GM18867 (cell line): Measurements from ENCODE around the gene C10orf95.
A peak's percentile ranks its signal among the peaks of the same experiment; 100 is the strongest.
"Not testable (repeated sequence)": the region's sequence is repeated elsewhere in the genome, so short reads cannot be mapped to it uniquely, and the experiment has no call there.

Experiments
- ATAC-seq: cut with Tn5 transposase; IDR thresholded peaks from one replicate; pipeline ENCODE4 v1.9.1; 2021; ENCODE audit warnings: mild to moderate bottlenecking, moderate library complexity; ENCODE audit not compliant: unreplicated experiment

The C10orf95 gene

DNA sequence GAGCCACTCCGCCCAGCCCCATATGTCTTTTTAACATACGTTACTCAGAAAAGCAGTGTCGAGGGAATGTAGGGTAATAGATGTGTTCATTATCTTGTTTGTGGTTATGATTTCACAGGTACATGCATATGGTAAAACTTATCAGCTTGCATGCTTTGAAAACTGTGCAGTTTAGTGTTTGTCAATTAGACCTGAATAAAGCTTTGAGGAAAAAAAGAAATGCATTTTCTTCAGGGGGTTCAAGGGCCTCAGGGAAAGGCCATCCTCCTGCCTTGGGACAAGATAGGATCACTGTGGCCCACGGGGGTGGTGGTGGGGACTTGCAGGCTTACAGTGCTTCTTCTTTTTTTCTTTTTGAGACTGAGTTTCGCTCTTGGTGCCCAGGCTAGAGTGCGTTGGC is 16.0 kb upstream of the C10orf95 start:
- no peak for ATAC-seq

DNA sequence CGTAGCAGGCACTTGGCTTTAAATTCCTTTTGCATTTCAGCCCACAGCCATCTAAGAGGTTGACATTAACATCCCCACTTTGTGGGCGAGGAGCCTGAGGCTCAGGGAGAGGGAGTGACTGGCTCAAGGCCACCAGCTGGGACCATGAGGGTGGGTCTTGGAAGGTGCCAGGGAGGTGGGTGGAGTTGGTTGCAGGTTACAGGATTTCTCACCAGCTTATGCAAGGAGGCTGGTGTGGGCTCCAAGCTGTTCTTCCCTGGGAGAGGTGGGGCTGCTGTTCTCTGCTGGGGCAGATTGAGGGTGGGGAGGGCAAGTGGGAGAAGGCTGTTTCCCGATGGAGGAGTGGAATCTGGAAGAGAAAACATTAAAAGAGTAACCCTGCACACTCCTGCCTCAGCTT is 14.1 kb upstream of the C10orf95 start:
- ATAC-seq, result no peak

DNA sequence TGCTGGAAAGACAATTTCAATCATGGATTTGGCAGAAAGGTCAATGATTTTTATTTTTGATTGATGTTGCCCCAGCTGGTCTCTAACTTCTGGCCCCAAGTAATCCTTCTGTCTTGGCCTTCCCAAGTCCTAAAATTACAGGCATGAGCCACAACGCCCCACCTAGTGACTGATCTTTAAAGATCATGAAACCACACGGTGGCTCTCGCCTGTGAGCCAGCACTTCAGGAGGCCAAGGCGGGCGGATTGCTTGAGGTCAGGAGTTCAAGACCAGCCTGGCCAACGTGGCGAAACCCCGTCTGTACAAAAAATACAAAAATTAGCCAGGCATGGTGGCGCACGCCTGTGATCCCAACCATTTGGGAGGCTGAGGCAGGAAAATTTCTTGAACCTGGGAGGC is 12.6 kb upstream of the C10orf95 start:
- ATAC-seq, result no peak

- ATAC-seq, result no peak
These were observed 11.2 kb upstream of the C10orf95 start for GRCh38 chr10:102462512-102463054.

- ATAC-seq, result peak; percentile 85
These were observed 10.1 kb upstream of the C10orf95 start for GRCh38 chr10:102461187-102462054.

DNA sequence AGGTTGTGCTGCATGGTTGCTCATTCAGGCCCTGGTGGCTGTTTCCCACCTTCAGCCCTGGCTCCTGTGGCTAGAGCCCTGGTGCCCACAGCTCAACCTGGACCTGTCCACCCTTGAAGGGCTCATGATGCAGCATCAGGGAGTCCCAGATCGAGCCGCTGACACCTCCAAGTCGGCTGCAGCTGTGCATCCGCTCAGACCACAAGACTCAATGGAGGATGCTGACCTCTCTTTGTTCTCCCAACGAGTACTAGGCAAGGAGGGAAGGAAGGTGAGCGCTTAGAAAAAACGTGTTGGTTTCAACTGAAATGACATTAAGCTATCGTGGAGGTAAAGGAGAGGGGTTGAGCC is 9.5 kb upstream of the C10orf95 start:
- ATAC-seq, result peak; percentile 35

GRCh38 chr10:102458656-102459055 is 7.3 kb upstream of the C10orf95 start:
- ATAC-seq, result no peak

DNA sequence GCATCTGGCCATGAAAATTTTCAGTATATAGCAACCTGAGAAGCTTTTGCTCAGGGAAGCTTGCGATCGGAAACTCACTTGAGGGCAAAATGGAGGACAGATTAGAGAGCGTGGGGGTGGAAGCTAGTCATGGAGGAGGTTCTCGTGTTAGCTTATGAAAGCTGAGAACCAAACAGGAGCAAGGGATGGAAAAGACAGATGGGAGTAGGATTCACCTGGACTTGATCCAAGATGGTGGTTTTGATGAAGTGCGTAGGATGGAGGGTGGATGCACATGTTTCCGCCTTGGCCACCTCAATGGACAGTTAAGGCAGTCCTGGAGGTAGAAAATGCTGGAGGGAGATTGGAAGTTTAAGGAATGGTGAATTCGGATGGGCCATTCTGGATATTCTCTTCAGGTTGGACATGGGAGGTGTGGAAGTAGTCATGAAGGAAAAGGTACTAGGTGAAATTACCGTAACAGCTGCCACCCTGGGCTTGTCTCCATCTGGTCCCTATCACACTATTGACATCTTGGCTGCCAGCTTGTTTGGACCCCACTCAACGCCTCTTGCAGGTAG is 6.3 kb upstream of the C10orf95 start:
- no peak for ATAC-seq

GRCh38 chr10:102455893-102456471 is 4.6 kb upstream of the C10orf95 start:
- no peak for ATAC-seq

- not testable (repeated sequence) for ATAC-seq
These were observed 3.5 kb upstream of the C10orf95 start for GRCh38 chr10:102454662-102455487.

DNA sequence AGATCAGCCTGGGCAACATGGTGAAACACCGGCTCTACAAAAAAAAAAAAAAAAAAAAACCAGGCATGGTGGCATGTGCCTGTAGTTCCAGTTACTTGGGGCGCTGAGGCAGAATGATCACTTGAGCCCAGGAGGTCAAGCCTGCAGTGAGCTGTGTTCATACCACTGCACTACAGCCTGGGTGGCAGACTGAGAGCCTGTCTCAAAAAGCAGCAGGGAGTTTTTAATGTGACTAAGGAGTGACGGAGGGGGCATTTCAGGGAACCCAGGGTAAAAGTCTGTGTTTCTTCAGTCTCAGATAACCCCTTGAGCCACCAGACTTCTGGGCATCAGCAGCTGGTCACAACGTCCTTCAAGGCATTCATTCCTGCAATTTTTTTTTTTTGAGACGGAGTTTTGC is 2.2 kb upstream of the C10orf95 start:
- no peak for ATAC-seq

DNA sequence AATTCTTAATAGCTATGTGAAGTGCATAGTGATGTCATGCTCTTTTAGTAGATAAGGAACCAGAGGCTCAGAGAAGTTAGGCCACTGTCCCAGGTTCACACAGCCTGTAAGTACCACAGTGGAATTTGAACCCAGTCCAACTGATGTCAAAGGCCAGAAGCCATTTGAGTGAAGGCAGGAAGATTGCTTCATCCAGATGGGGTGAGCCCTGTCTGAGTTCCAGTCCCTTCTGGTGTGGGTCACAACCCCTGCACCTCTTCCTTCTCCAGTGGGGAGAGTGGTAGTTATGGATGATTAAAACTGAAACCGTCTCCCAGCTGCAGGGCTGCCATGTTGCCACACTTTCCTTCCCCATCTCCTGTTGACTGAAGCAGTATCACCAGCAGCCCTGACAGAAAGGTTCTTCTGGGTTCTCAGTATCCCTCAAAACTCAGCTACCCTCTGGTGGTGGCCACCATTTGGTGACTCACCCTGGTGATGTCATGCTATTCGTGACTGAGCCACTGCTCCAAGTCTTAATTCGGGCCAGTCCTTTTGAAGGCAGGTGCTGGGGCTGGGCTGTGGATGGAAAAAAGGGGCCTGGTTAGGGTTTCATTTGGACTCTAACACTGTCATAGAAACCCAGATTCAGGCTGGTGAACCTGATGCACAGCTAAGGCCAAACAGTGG is 1.5 kb upstream of the C10orf95 start:
- ATAC-seq, result no peak

- ATAC-seq, result peak; percentile 80
These were observed 804 bp downstream of the C10orf95 start for GRCh38 chr10:102450374-102451104.

- no peak for ATAC-seq
These were observed 1.3 kb downstream of the C10orf95 start for GRCh38 chr10:102450124-102450373.

GRCh38 chr10:102449321-102450123 is 1.8 kb downstream of the C10orf95 start:
- peak; percentile 55 for ATAC-seq

- no peak for ATAC-seq
These were observed 6.5 kb downstream of the C10orf95 start for GRCh38 chr10:102444851-102445250.

DNA sequence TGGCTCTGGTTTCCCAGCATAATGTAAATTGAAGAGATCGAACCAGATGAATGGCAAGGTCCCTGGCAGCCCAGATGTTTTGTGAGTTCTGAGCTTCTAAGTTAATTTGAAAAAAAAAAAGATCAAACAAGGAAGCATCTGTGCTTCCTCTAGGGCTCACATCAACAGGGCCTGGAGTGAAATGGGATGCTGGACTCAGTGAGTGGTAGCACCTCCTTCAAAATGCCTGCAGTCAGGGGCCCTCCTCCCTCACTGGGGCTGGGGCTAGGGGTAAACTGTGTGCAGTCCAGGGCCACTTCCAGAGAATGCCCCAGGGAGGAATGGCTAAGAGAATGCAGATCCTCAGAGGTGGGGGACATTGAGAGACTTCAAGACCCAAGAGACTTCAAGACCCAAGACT is 13.0 kb downstream of the C10orf95 start:
- no peak for ATAC-seq

DNA sequence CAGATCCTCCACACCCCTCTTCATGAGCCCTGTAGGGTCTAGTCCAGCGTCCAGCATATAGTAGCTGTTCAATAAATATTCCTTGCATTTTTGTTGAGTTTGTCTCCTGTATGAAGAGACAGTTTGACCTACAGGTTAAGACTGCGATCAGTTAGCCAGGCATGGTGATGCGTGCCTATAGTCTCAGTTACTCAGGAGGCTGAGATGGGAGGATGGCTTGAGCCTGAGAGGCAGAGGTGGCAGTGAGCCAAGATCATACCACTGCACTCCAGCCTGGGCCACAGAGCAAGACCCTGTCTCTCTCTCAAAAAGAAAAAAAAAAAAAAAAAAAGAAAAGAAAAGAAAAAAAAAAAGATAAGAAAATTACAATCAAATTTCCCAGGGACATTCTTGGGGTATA is 13.8 kb downstream of the C10orf95 start:
- ATAC-seq, result no peak

GRCh38 chr10:102436312-102436711 is 15.0 kb downstream of the C10orf95 start:
- ATAC-seq, result no peak
